ENCODE measurements around the gene SLC34A1. TPM values are rescaled to one million over a fixed set of nuclear protein-coding genes. Genes with fewer than 3 reads are reported as not detected.

Gene SLC34A1
- total RNA-seq, 1 experiment from 2014 or later, result not detected

Other genes with a start within 250 kb of the SLC34A1 start
- gene RAB24, start 80.7 kb upstream of the SLC34A1 start, total RNA-seq (2014; rRNA removed; shearing (Covaris generic)), result 25.4 and 35.7 TPM in 2 replicates
- gene PRELID1, start 80.6 kb upstream of the SLC34A1 start, total RNA-seq (2014; rRNA removed; shearing (Covaris generic)), result 360 and 469 TPM in 2 replicates
- gene MXD3, start 72.5 kb upstream of the SLC34A1 start, total RNA-seq (2014; rRNA removed; shearing (Covaris generic)), result 26.4 and 27.2 TPM in 2 replicates
- 221 and 225 TPM in 2 replicates for gene LMAN2, start 32.8 kb upstream of the SLC34A1 start, total RNA-seq (2014; rRNA removed; shearing (Covaris generic))
- 31.0 and 32.4 TPM in 2 replicates for gene RGS14, start 26.5 kb upstream of the SLC34A1 start, total RNA-seq (2014; rRNA removed; shearing (Covaris generic))
- not detected in 2 replicates for gene PFN3, start 16.2 kb downstream of the SLC34A1 start, total RNA-seq (2014; rRNA removed; shearing (Covaris generic))
- 3.2 and 3.7 TPM in 2 replicates for gene F12, start 25.1 kb downstream of the SLC34A1 start, total RNA-seq (2014; rRNA removed; shearing (Covaris generic))
- 62.4 and 66.8 TPM in 2 replicates for gene GRK6, start 42.2 kb downstream of the SLC34A1 start, total RNA-seq (2014; rRNA removed; shearing (Covaris generic))
- 11.4 and 12.1 TPM in 2 replicates for gene PRR7, start 62.4 kb downstream of the SLC34A1 start, total RNA-seq (2014; rRNA removed; shearing (Covaris generic))
- 165 and 216 TPM in 2 replicates for gene DBN1, start 89.2 kb downstream of the SLC34A1 start, total RNA-seq (2014; rRNA removed; shearing (Covaris generic))
- gene PDLIM7, start 113.2 kb downstream of the SLC34A1 start, total RNA-seq (2014; rRNA removed; shearing (Covaris generic)), result 71.9 and 97.3 TPM in 2 replicates
- gene DOK3, start 125.4 kb downstream of the SLC34A1 start, total RNA-seq (2014; rRNA removed; shearing (Covaris generic)), result 0.76 and 3.2 TPM in 2 replicates
- 96.5 and 106 TPM in 2 replicates for gene DDX41, start 132.5 kb downstream of the SLC34A1 start, total RNA-seq (2014; rRNA removed; shearing (Covaris generic))
- gene FAM193B, start 170.1 kb downstream of the SLC34A1 start, total RNA-seq (2014; rRNA removed; shearing (Covaris generic)), result 70.2 and 80.0 TPM in 2 replicates
- gene TMED9, start 207.8 kb downstream of the SLC34A1 start, total RNA-seq (2014; rRNA removed; shearing (Covaris generic)), result 52.3 and 59.4 TPM in 2 replicates
- 29.7 and 37.3 TPM in 2 replicates for gene B4GALT7, start 215.7 kb downstream of the SLC34A1 start, total RNA-seq (2014; rRNA removed; shearing (Covaris generic))

Measured in H7 (cell line).